HCT116 (cell line): ENCODE measurements around the gene SASS6. TPM values are rescaled to one million over a fixed set of nuclear protein-coding genes. Genes with fewer than 3 reads are reported as not detected.
A peak's percentile ranks its signal among the peaks of the same experiment; 100 is the strongest.

Experiments
- ATAC-seq: fragments of 200-7000 bp; cut with Tn5 transposase; 2 replicates; pipeline ENCODE4 v1.9.1; 2020; ENCODE audit warnings: mild to moderate bottlenecking, moderate library complexity
- BruUV-seq: library from RNA; stranded (reverse); fragments of 400-500 nt; replicated peaks from 2 replicates; lab custom pipeline; 2021; lab: Mats Ljungman, UMichigan
- CTCF ChIA-PET: fragments of 300-600 bp; sonication (Branson Sonifier 250); formaldehyde crosslinking; loops from one replicate; lab custom pipeline; 2021; ENCODE audit warnings: antibody characterized with exemption; lab: Charles Lee
- POLR2A ChIA-PET: fragments of 300-600, 350-600 bp; sonication (Branson Sonifier 250); formaldehyde crosslinking; loops from one replicate; lab custom pipeline; 2021; ENCODE audit warnings: antibody characterized with exemption; lab: Charles Lee
- RAD21 ChIA-PET, 2 experiments: fragments of 300-600 bp; sonication (Branson Sonifier 250); formaldehyde crosslinking; loops; one replicate each; lab custom pipeline; 2023; ENCODE audit warnings: low total read pairs in 2 of 2; ENCODE audit not compliant: uncharacterized antibody in 2 of 2, unreplicated experiment in 2 of 2, low non-redundant PET in 1 of 2; lab: Charles Lee
- DNase-seq: peaks from one replicate; pipeline ENCODE4 v3.0.0-alpha.2; 2010; ENCODE audit warnings: low read depth, low spot score
- H2AFZ ChIP-seq: fragments of 200-600 bp; shearing (Covaris generic), sonication (generic); 2 replicates; pipeline ENCODE4 v1.6.1; 2017; ENCODE audit warnings: low read depth, mixed run types, mixed read lengths, antibody characterized with exemption, low read length; ENCODE audit not compliant: poor library complexity, severe bottlenecking
- H3K27ac ChIP-seq: 2 replicates; pipeline ENCODE4 v1.5.1; 2012; ENCODE audit warnings: low read depth, low read length
- H3K27me3 ChIP-seq: fragments of 200-600 bp; sonication (generic); 2 replicates; pipeline ENCODE4 v1.6.1; 2016; ENCODE audit warnings: mixed run types, low read length, mixed read lengths; ENCODE audit not compliant: insufficient read depth
- H3K36me3 ChIP-seq, 2 experiments: fragments of 200-500 bp in 1 of 2; fragments of 200-600 bp in 1 of 2; sonication (Bioruptor generic) in 1 of 2; sonication (generic) in 1 of 2; 2 replicates each; pipeline versions ENCODE4 v1.5.1 to v1.6.1; 2014 to 2016; ENCODE audit warnings: low read length in 2 of 2, inconsistent platforms in 1 of 2, mixed read lengths in 1 of 2, mixed run types in 1 of 2; ENCODE audit not compliant: insufficient read depth in 2 of 2, control insufficient read depth in 1 of 2
- H3K4me1 ChIP-seq, 2 experiments: fragments of 200-600 bp in 1 of 2; sonication (generic) in 1 of 2; 2 replicates each; pipeline versions ENCODE4 v1.5.1 to v1.6.1; 2012 to 2017; ENCODE audit warnings: low read length in 2 of 2, inconsistent platforms in 1 of 2, mild to moderate bottlenecking in 1 of 2, mixed read lengths in 1 of 2, mixed run types in 1 of 2, moderate library complexity in 1 of 2; ENCODE audit not compliant: insufficient read depth in 2 of 2, control insufficient read depth in 1 of 2
- H3K4me2 ChIP-seq: fragments of 200-600 bp; sonication (generic); 2 replicates; pipeline ENCODE4 v1.6.1; 2017; ENCODE audit warnings: mixed run types, low read length, mixed read lengths
- H3K4me3 ChIP-seq, 2 experiments: fragments of 200-600 bp in 1 of 2; sonication (generic) in 1 of 2; replicated peaks in 1 of 2; 2 replicates each; pipeline ENCODE4 v1.5.1; 2011 to 2016; ENCODE audit warnings: low read length in 2 of 2, control low read depth in 1 of 2, low read depth in 1 of 2, mild to moderate bottlenecking in 1 of 2, mixed read lengths in 1 of 2, mixed run types in 1 of 2
- H3K79me2 ChIP-seq: fragments of 200-600 bp; sonication (generic); 2 replicates; pipeline ENCODE4 v1.6.1; 2017; ENCODE audit warnings: mild to moderate bottlenecking, mixed run types, low read length, moderate library complexity, mixed read lengths; ENCODE audit not compliant: insufficient read depth
- H3K9ac ChIP-seq: fragments of 200-600 bp; sonication (generic); 2 replicates; pipeline ENCODE4 v1.6.1; 2016; ENCODE audit warnings: low read length, mixed read lengths
- H3K9me2 ChIP-seq: fragments of 200-600 bp; sonication (generic), shearing (Covaris generic); 2 replicates; pipeline ENCODE4 v1.6.1; 2017; ENCODE audit warnings: mixed run types, mild to moderate bottlenecking, moderate library complexity; ENCODE audit not compliant: insufficient read depth
- H3K9me3 ChIP-seq, 2 experiments: fragments of 200-500 bp in 1 of 2; fragments of 200-600 bp in 1 of 2; sonication (Bioruptor generic) in 1 of 2; sonication (generic) in 1 of 2; 2 replicates each; pipeline ENCODE4 v1.6.1; 2014 to 2017; ENCODE audit warnings: low read length in 2 of 2, mixed read lengths in 2 of 2, inconsistent platforms in 1 of 2, low read depth in 1 of 2, mild to moderate bottlenecking in 1 of 2, mixed run types in 1 of 2, moderate library complexity in 1 of 2; ENCODE audit not compliant: control insufficient read depth in 1 of 2, insufficient read depth in 1 of 2
- H4K20me1 ChIP-seq: fragments of 200-600 bp; sonication (generic), shearing (Covaris generic); 2 replicates; pipeline ENCODE4 v1.6.1; 2017; ENCODE audit warnings: mixed run types, mild to moderate bottlenecking, moderate library complexity; ENCODE audit not compliant: insufficient read depth
- CEBPB ChIP-seq: IDR thresholded peaks from 2 replicates; pipeline ENCODE4 v1.6.1; 2012; ENCODE audit warnings: low read depth
- EGR1 ChIP-seq: IDR thresholded peaks from 2 replicates; pipeline ENCODE4 v1.6.1; 2012; ENCODE audit warnings: low read depth
- EZH2 ChIP-seq: fragments of 200-600 bp; sonication (generic); IDR thresholded peaks from 2 replicates; pipeline ENCODE4 v1.6.1; 2017; ENCODE audit warnings: antibody characterized with exemption, mixed run types
- FOSL1 ChIP-seq: IDR thresholded peaks from 2 replicates; pipeline ENCODE4 v1.6.1; 2012; ENCODE audit warnings: low read depth
- JUND ChIP-seq: IDR thresholded peaks from 2 replicates; pipeline ENCODE4 v1.6.1; 2012
- POLR2A ChIP-seq: IDR thresholded peaks from 2 replicates; pipeline ENCODE4 v1.7.0; 2011; ENCODE audit warnings: borderline replicate concordance; ENCODE audit not compliant: insufficient read depth, insufficient read length; ENCODE audit errors: extremely low read depth
- POLR2AphosphoS5 ChIP-seq: IDR thresholded peaks from 2 replicates; pipeline ENCODE4 v1.6.1; 2011; ENCODE audit warnings: mild to moderate bottlenecking, low read depth, low read length, moderate library complexity
- RAD21 ChIP-seq: IDR thresholded peaks from 2 replicates; pipeline ENCODE4 v1.6.1; 2012; ENCODE audit warnings: low read depth, mild to moderate bottlenecking
- SRF ChIP-seq: IDR thresholded peaks from 2 replicates; pipeline ENCODE4 v1.6.1; 2012; ENCODE audit warnings: low read depth
- TCF7L2 ChIP-seq: IDR thresholded peaks from 2 replicates; pipeline ENCODE4 v1.7.0; 2011; ENCODE audit warnings: borderline replicate concordance, inconsistent platforms; ENCODE audit not compliant: insufficient read depth, insufficient read length; ENCODE audit errors: extremely low read depth
- YY1 ChIP-seq: IDR thresholded peaks from 2 replicates; pipeline ENCODE4 v1.6.1; 2011; ENCODE audit warnings: low read length, low read depth, moderate library complexity, mild to moderate bottlenecking; ENCODE audit not compliant: insufficient replicate concordance; ENCODE audit errors: extremely low read depth
- intact Hi-C: fragments of 100-400 bp; cut with micrococcal nuclease; formaldehyde crosslinking; loops from 2 replicates; pipeline ENCODE4 v1.10.0; 2022
- total RNA-seq: library from RNA; stranded (reverse); gene quantifications from one replicate; pipeline ENCODE4 v1.2.1, GENCODE V29; 2021; ENCODE audit not compliant: unreplicated experiment
- TF ChIP-seq, protein P1 (sequence below): IDR thresholded peaks from 2 replicates; pipeline ENCODE4 v1.6.1; 2012; ENCODE audit warnings: low read depth
- TF ChIP-seq, protein P2 (sequence below): IDR thresholded peaks from 2 replicates; pipeline ENCODE4 v1.6.1; 2011; ENCODE audit warnings: mild to moderate bottlenecking, low read length, moderate library complexity; ENCODE audit not compliant: insufficient replicate concordance; ENCODE audit errors: extremely low read depth
- TF ChIP-seq, protein P3 (sequence below), 3 experiments: fragments of 200-600 bp in 1 of 3; sonication (generic) in 1 of 3; IDR thresholded peaks in 2 of 3; conservative IDR thresholded peaks in 1 of 3; 2 replicates each; pipeline ENCODE4 v1.5.1; 2012 to 2017; ENCODE audit warnings: low read depth in 2 of 3, low read length in 2 of 3, antibody characterized with exemption in 1 of 3, borderline replicate concordance in 1 of 3, control low read depth in 1 of 3, mild to moderate bottlenecking in 1 of 3, mixed read lengths in 1 of 3, mixed run types in 1 of 3, moderate library complexity in 1 of 3; ENCODE audit not compliant: insufficient read depth in 1 of 3

SASS6 gene
- total RNA-seq, 1 experiment from 2014 or later, result 13.7 TPM

DNA sequence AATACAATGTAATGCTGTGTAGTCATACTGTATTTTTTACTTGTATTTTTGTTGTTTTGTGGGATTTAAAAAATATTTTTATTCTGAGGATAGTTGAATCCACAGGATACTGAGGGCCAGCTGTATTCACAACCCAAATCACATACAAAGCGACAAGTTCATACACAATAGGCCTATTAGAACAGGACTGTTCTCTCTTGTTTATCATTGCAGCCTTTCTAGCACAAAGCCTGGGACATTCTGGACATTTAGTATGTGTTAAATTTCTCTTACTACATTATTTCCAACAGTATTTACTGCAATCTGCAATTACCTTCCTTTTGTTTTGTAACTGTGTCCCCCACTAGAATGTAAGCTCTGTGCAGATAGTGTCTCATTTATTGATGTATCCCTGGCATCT lies 97.5 kb downstream of the SASS6 start (continued):
- TF ChIP-seq, protein P1, sequence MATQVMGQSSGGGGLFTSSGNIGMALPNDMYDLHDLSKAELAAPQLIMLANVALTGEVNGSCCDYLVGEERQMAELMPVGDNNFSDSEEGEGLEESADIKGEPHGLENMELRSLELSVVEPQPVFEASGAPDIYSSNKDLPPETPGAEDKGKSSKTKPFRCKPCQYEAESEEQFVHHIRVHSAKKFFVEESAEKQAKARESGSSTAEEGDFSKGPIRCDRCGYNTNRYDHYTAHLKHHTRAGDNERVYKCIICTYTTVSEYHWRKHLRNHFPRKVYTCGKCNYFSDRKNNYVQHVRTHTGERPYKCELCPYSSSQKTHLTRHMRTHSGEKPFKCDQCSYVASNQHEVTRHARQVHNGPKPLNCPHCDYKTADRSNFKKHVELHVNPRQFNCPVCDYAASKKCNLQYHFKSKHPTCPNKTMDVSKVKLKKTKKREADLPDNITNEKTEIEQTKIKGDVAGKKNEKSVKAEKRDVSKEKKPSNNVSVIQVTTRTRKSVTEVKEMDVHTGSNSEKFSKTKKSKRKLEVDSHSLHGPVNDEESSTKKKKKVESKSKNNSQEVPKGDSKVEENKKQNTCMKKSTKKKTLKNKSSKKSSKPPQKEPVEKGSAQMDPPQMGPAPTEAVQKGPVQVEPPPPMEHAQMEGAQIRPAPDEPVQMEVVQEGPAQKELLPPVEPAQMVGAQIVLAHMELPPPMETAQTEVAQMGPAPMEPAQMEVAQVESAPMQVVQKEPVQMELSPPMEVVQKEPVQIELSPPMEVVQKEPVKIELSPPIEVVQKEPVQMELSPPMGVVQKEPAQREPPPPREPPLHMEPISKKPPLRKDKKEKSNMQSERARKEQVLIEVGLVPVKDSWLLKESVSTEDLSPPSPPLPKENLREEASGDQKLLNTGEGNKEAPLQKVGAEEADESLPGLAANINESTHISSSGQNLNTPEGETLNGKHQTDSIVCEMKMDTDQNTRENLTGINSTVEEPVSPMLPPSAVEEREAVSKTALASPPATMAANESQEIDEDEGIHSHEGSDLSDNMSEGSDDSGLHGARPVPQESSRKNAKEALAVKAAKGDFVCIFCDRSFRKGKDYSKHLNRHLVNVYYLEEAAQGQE, result no peak
- TF ChIP-seq CEBPB (no peak), SRF (no peak)

DNA sequence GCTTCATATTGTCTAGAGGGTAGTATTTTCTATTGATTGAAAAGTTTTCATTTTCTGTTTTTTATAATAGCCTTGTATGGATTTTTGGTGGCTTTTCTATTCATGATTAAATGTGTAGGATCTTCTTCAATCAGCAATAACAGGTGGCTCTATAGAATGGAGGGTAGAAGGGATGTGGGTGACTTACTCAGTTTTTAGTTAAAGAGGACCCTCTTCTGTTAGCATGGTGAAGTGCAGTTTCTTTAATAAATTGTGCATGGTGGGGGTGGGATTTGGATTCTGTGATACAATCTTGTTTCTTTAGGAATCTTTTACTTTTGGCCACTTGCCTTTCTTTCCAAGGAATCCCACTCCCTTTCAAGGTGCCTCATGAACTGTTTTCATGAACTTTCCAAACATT lies 98.3 kb downstream of the SASS6 start:
- H3K27me3 ChIP-seq, result no peaks in the 10 kb centered on the region
- RAD21 ChIA-PET, result no interaction called here
- H3K27ac ChIP-seq, result no peak overlapping the region
- no peak overlapping the region for H3K4me2 ChIP-seq
- intact Hi-C loops, result loop anchor here (1.0 to 2.0 kb wide), 2 partner anchors 226 to 424 kb away; no protein-coding TSS in a partner anchor
- no peak overlapping the region for H3K9ac ChIP-seq
- ATAC-seq, result no peak
- peaks cover 25% of the 10 kb centered on the region for H3K79me2 ChIP-seq
- no peak overlapping the region for H3K4me3 ChIP-seq
- no peak for TF ChIP-seq TCF7L2
- no peak for TF ChIP-seq EZH2
- no peak for TF ChIP-seq YY1
- no peak for TF ChIP-seq POLR2AphosphoS5
- no peak for TF ChIP-seq FOSL1
- no peak for TF ChIP-seq EGR1
- no peak for TF ChIP-seq POLR2A
- TF ChIP-seq, protein P2, sequence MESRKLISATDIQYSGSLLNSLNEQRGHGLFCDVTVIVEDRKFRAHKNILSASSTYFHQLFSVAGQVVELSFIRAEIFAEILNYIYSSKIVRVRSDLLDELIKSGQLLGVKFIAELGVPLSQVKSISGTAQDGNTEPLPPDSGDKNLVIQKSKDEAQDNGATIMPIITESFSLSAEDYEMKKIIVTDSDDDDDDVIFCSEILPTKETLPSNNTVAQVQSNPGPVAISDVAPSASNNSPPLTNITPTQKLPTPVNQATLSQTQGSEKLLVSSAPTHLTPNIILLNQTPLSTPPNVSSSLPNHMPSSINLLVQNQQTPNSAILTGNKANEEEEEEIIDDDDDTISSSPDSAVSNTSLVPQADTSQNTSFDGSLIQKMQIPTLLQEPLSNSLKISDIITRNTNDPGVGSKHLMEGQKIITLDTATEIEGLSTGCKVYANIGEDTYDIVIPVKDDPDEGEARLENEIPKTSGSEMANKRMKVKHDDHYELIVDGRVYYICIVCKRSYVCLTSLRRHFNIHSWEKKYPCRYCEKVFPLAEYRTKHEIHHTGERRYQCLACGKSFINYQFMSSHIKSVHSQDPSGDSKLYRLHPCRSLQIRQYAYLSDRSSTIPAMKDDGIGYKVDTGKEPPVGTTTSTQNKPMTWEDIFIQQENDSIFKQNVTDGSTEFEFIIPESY, result no peak
- TF ChIP-seq, protein P3, sequence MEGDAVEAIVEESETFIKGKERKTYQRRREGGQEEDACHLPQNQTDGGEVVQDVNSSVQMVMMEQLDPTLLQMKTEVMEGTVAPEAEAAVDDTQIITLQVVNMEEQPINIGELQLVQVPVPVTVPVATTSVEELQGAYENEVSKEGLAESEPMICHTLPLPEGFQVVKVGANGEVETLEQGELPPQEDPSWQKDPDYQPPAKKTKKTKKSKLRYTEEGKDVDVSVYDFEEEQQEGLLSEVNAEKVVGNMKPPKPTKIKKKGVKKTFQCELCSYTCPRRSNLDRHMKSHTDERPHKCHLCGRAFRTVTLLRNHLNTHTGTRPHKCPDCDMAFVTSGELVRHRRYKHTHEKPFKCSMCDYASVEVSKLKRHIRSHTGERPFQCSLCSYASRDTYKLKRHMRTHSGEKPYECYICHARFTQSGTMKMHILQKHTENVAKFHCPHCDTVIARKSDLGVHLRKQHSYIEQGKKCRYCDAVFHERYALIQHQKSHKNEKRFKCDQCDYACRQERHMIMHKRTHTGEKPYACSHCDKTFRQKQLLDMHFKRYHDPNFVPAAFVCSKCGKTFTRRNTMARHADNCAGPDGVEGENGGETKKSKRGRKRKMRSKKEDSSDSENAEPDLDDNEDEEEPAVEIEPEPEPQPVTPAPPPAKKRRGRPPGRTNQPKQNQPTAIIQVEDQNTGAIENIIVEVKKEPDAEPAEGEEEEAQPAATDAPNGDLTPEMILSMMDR (IDR thresholded peaks at IDR 0.05 in 2 of 3, conservative IDR thresholded peaks at IDR 0.05 in 1 of 3; ENCODE audit: borderline replicate concordance in 1 of 3, insufficient read depth in 1 of 3, low read depth in 2 of 3, low read length in 2 of 3), result peak; percentile 37 to 66 (median 39); a peak in 4 of 6 replicates
- peak; percentile 70 for TF ChIP-seq RAD21
- TF ChIP-seq JUND, result no peak
- TF ChIP-seq, all 23 proteins: peak for 2
- no peak overlapping the region for H2AFZ ChIP-seq
- no TSS peak for BruUV-seq
- peaks cover 4% of the 10 kb centered on the region; the same call in 1 of the 2 replicates for H4K20me1 ChIP-seq
- no peaks in the 10 kb centered on the region for H3K9me2 ChIP-seq
- no peaks in the 10 kb centered on the region for H3K9me3 ChIP-seq
- ChIA-PET POLR2A (no interaction called here), CTCF (no interaction called here)
- no peak for DNase-seq
- peaks cover 0 to 12% of the 10 kb centered on the region in 2 experiments; a peak in 2 of 4 replicates for H3K4me1 ChIP-seq
- no peaks in the 10 kb centered on the region for H3K36me3 ChIP-seq
